ENCODE results near the gene UCP2.
"Not testable (repeated sequence)": the region's sequence is repeated elsewhere in the genome, so short reads cannot be mapped to it uniquely, and the experiment has no call there.

UCP2 gene

DNA sequence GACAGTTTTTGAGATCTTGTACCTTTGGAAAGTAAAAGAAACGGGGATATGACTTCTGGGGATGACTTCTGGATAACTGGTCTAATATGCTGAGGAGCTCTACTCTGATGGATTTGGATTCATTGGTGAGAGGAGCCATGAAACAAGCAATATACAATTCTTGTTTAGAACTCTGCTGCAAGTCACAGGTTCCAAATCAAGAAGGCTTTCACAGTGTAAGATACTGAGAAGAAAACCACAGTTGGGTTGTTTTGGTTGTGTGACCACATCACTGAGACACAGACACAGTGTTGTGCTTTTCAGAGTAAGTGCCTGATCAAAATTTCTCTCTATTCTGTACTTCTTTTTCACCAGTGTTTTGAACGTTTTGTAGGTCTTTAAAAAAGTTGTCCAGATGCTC is 13.1 kb upstream of the UCP2 start:
- peak; percentile 73 for DNase-seq (ENCODE audit: low spot score)

DNA sequence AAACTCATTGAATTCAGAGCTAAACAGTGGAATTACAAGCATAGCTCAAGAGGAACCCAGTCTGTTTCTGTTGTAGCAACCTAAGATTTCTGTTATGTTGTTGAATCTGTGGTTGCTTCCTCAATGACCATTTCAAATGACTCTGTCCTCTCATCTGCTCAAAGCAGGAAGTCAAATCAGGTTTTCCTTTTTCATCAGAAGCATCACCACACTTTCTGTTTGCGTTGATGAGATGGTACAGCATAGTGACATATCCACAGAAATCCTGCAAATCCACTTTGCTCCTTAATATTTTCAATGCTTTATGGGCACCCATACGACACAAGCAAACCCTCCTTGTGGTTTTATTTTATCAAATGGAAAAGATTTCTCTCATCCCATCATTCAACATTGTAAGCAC is 12.6 kb upstream of the UCP2 start:
- DNase-seq (ENCODE audit: low spot score): peak; percentile 72

DNA sequence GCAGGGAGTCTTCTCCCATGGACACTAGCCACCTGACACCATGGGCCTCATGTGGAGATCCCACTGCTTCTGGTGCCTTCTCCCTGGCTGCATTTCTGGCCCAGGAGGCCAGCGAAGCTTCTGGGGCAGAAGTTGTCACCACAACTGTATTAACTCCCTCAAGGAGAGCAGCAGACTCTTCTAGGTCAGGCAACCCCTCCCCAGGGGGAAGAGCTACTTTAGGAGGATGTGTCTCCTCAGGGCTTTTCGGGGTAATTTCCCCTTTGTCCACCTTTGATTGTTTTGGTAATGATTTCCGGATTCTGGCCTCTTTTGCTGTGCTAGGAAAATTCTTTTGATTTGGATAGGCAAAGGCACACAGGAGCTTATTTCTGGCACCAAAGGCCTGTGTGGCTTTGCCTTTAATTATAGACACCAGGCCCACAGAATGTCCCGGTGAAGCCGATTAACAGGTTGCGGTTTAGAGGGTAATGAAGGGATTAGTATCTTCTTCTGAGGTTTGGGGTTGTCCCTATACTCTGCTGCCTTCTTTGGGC is 8.9 kb upstream of the UCP2 start:
- DNase-seq (ENCODE audit: low spot score): no peak

- DNase-seq (ENCODE audit: low spot score): no peak
Measured at GRCh38 chr11:73990730-73991129, 8.1 kb upstream of the UCP2 start.

GRCh38 chr11:73989156-73989555 is 6.5 kb upstream of the UCP2 start:
- no peak for DNase-seq (ENCODE audit: low spot score)

- no peak for DNase-seq (ENCODE audit: low spot score)
Measured at GRCh38 chr11:73988227-73988626, 5.6 kb upstream of the UCP2 start.

DNA sequence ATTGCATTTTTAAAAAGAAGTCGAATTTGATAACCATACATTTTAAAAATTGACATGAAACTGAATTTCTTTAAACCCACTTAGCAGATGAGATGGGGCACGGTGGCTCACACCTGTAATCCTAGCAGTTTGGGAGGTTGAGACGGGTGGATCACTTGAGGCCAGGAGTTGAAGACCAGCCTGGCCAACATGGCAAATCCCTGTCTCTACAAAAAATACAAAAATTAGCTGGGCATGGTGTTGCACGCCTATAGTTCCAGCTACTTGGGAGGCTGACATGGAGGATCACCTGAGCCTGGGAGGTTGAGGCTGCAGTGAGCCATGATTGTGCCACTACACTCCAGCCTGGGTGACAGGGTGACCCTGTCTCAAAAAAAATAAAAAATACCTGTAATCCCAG is 3.0 kb upstream of the UCP2 start:
- not testable (repeated sequence) for DNase-seq (ENCODE audit: low spot score)

GRCh38 chr11:73983741-73984538 is 1.3 kb upstream of the UCP2 start:
- no peak for DNase-seq (ENCODE audit: low spot score)

DNA sequence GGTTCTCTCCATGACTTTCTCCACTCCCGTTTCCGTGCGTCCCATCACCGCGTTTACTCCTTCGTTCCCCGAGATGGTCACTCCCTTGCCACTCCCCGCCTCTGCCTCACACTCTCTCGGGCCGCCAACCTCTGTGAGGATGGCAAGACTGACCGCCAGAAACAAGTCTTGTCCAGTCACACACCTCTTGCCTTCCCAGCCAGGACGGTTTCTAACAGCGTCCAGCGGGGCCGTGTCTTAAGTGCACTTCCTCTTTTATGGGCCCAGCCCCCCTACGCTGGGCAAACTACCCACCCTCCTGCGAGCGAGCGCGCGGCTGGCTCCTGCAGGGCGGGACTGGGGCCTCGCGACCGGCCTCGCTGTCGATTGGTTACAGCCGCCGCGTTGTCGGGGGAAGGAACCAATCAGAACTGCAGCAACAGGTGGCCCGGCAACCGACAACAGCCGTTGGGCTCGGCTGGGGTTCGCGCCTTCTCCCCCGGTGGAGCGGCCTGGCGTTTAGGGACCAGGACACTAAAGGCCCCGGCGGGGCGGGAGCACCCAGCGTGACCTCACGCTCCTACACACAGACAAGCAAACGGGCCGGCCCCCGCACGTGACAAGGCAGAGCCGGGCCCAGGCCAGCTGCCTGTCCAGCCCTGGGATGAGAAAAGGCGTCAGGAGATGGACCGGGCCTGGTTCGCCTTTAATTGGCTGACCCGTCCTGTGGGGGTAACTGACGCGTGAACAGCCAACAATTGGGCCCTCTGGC is 522 bp upstream of the UCP2 start:
- peak; percentile 94 for DNase-seq (ENCODE audit: low spot score)

DNA sequence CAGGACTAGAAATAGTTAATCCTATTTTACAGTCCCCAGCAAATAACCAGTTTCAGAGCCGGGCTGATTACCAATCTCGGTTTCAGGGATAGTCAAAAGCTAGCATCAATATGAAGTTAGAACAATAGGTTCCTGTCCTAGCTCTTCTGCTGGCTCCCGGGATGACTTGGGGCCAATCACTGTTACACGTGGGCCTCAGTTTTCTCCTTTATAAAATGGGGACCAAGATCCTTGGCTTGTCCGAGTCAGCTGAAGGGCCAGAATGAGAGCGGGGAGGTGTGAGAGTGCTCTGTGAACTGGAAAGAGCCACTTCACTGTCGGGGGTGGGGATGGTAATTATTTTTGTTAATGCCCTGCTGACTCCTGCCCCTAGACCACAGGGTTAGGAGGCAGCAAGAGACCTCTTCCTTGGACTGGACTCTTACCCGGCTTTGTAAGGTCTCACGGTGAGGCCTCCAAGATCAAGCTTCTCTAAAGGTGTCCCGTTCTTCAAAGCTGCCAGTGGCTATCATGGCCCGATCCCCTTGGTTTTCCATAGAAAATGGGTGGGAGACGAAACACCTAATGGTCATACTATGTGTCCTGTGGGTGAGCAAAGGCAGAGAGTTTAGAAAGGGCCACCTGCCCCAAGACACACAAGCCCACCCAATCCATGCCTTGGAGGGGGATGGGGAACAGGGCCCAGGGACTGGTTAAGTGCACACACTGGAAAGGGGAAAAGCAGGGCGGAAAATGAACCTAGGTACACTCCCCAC is 1.4 kb downstream of the UCP2 start:
- no peak for DNase-seq (ENCODE audit: low spot score)

DNA sequence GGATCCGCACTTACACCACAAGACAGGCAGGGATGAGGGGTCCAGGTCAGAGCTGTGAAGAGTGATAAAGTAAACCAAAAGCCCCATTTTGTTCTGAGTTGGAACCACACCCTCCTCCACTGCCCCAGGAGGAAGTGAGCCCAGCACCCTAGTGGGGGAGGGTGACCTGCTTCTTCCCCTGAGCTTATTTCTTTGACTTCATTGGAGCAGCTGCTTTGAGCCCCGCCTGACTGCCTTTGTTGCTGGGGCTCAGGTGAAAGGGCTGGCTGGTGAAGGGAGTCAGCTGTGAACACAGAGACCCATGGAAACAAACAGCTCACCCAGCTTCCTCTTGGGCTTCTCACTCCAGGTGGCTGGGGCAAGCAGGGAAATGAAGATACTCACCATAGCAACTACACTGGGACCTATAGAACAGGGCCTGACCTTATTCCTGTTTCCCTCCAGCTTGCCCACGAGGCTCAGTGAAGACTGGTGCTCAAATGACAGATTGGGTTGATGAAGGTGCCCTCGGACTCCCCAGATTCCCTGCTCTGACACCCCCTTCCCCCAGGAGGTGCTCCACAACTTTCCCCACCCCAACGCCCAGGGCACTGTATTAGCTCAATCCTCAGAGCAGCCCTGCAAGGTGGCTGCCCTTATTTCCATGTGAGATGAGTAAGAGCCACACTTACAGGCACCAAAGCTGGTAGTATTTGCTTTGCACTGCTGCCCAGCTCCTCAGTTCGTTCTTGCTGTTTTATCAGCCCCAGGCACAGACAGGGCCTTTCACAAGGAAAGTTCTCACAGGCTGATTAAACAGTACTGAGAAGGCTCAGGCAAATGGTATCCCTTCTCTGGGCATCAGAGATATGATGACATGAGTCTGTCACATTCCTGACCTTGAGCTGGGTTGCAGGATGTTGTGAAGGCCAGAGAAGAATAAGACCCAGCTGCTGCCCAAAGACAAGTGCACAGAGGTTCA is 2.4 kb downstream of the UCP2 start:
- peak; percentile 91 for DNase-seq (ENCODE audit: low spot score)

DNA sequence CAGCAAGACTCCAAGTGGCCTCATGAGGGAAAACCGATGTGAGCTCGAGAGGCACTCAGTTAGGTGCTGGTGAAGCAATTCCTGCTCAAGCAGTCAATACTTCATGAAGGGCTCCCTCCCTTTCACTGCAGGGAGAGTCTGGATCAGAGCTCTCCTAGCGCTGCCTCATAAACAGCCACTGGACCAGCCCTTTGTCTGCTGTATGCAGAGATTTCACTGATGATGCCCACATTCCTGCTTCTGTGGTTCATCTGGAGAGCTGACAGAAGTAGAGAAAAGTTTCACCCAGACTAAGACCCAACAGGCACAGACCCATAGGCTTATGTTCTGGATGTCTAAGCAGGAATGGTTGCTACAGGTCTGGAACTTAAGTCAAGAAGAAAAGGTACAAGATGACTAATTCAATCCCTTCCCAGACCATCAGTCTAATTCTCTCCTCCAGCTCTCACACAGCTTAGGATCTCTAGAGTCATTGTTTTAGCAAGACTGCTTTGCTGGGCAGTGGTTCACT is 4.0 kb downstream of the UCP2 start:
- DNase-seq (ENCODE audit: low spot score): no peak

- no peak for DNase-seq (ENCODE audit: low spot score)
Measured at GRCh38 chr11:73977856-73978519, 4.7 kb downstream of the UCP2 start.

DNA sequence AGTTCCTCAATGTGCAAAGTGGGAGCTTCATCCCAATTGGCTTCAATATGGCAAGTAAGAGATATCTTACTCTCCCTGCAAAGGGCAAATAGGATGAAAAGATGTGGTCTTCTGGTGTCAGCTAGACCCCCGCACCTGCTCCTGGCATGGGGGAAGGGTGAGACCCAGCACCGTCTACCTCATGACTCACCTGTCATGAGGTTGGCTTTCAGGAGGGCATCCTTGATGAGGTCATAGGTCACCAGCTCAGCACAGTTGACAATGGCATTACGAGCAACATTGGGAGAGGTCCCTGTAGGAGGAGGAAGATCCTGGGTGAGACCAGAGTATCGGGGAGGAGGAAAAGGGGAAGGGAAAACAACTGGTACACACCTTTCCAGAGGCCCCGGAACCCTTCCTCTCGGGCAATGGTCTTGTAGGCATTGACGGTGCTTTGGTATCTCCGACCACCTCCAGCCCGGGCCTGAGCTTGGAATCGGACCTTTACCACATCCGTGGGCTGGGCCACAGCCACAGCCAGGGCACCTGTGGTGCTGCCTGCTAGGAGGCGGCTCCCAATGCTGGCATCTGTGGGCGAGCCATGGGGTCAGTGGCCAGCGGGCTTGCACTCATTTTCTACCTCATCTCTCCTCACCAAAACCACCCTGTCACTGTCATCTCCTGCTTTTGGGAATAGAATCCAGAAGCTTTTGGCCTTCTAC is 6.0 kb downstream of the UCP2 start:
- no peak for DNase-seq (ENCODE audit: low spot score)

GRCh38 chr11:73975479-73975757 is 7.2 kb downstream of the UCP2 start:
- no peak for DNase-seq (ENCODE audit: low spot score)

- no peak for DNase-seq (ENCODE audit: low spot score)
Measured at GRCh38 chr11:73974604-73975478, 7.8 kb downstream of the UCP2 start.

DNA sequence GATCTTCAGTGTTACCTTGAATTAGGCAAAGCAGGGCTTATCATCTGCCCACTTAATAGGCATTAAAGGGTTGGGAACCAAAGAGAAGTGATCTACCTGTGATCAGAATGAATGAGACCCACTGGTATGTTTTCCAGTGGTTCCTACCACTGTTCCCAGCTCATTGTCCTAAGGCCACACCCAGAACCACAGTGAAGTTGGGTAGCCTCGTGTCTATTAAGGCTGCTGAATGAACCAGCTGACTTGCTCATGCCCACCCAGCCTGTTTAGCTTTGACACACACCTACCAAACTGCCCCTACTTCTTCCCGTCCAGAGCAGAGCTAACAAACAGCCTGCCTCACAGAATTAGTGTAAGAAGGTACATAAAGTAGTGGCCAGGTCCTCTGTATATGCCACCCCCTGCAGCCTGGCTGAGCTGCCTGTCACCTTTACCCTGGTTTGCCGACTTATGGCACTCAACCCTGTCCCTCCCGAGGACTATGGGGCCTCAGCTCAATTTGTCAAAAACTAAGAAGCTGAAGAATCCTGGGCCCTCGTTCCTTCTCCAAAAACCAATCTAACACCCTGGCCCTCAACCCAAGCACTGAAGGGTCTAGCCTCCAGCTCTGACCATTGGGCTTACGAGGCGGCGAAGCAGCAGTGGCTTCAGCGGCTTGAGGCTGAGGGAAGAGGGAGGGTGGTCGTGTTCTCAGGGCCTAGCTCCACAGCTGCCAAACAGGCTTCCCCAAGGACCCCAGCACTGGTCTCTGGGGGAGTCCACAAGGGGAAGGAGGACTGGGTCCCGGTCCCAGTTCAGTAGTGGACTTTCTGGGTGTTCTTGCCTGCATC is 9.8 kb downstream of the UCP2 start:
- no peak for DNase-seq (ENCODE audit: low spot score)

GRCh38 chr11:73972187-73972586 is 10.5 kb downstream of the UCP2 start:
- DNase-seq (ENCODE audit: low spot score): no peak

Measured in CD4-positive, alpha-beta T cell treated with Interleukin-6 at 100 ng/mL for 8 hours (primary cell).